ENCODE data around the gene POGK. TPM values are rescaled to one million over a fixed set of nuclear protein-coding genes. Genes with fewer than 3 reads are reported as not detected.
"Not testable (repeated sequence)": the region's sequence is repeated elsewhere in the genome, so short reads cannot be mapped to it uniquely, and the experiment has no call there.

Gene POGK
- total and polyA plus RNA-seq, 10 of the 15 experiments (the other 5 are each of a cell fraction or from before 2014, with no cell fraction given): 5.3 to 34.6 (median 18.7) TPM

DNA sequence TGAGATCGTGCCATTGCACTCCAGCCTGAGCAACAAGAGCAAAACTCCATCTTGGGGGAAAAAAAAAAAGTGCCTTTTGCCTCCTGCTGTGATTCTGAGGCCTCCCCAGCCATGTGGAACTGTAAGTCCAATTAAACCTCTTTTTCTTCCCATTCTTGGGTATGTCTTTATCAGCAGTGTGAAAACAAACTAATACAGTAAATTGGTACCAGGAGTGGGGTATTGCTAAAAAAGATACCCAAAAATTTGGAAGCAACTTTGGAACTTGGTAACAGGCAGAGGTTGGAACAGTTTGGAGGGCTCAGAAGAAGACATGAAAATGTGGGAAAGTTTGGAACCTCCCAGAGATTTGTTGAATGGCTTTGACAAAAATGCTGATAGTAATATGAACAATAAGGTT is 9.5 kb upstream of the POGK start:
- intact Hi-C loops (cut with micrococcal nuclease; ENCODE audit: unreplicated experiment); CTCF ChIA-PET; POLR2A ChIA-PET; ATAC-seq; DNase-seq (ENCODE audit: low read depth, low spot score); BruUV-seq (replicated peaks); H3K9ac ChIP-seq (ENCODE audit: control insufficient read depth, insufficient read depth, low read length); H3K36me3 ChIP-seq (ENCODE audit: control insufficient read depth in 2 of 2, insufficient read depth in 2 of 2, low read length in 1 of 2); H3K27ac ChIP-seq (ENCODE audit: control insufficient read depth, insufficient read depth); H4K20me1 ChIP-seq (ENCODE audit: control insufficient read depth, insufficient read depth); H3K4me2 ChIP-seq (ENCODE audit: control insufficient read depth, insufficient read depth); H3K9me3 ChIP-seq (replicated peaks; ENCODE audit: control insufficient read depth, insufficient read depth, low read length); H3K4me3 ChIP-seq; H3K4me1 ChIP-seq (ENCODE audit: control insufficient read depth, insufficient read depth, low read length); SMC1A ChIA-PET (ENCODE audit: uncharacterized antibody, unreplicated experiment); FAIRE-seq; H3K79me2 ChIP-seq (ENCODE audit: control insufficient read depth, insufficient read depth, low read length); in situ Hi-C loops (cut with MboI); H3K27me3 ChIP-seq (replicated peaks in 1 of 2; ENCODE audit: control insufficient read depth in 2 of 2, insufficient read depth in 2 of 2, low read length in 1 of 2); RAD21 ChIA-PET (ENCODE audit: unreplicated experiment); H2AFZ ChIP-seq (ENCODE audit: control insufficient read depth, low read depth, low read length): not testable (repeated sequence)
- 6% methylated on average over 1 of the region's 1 CpG for WGBS (ENCODE audit: insufficient coverage, insufficient replicate concordance, low lambda C conversion rate, missing lambda C conversion rate)

GRCh38 chr1:166836733-166837132 is 2.5 kb upstream of the POGK start:
- Histone ChIP-seq H3K27ac (ENCODE audit: control insufficient read depth, insufficient read depth) (no peak overlapping the region), H4K20me1 (ENCODE audit: control insufficient read depth, insufficient read depth) (no peaks in the 10 kb centered on the region), H3K9me3 (replicated peaks; ENCODE audit: control insufficient read depth, insufficient read depth, low read length) (no peaks in the 10 kb centered on the region), H2AFZ (ENCODE audit: control insufficient read depth, low read depth, low read length) (no peak overlapping the region), H3K4me3 (no peak overlapping the region), H3K36me3 (ENCODE audit: control insufficient read depth in 2 of 2, insufficient read depth in 2 of 2, low read length in 1 of 2) (peaks cover 0 to 3% of the 10 kb centered on the region in 2 experiments; a peak in 1 of 4 replicates), H3K79me2 (ENCODE audit: control insufficient read depth, insufficient read depth, low read length) (peaks cover 18% of the 10 kb centered on the region), H3K9ac (ENCODE audit: control insufficient read depth, insufficient read depth, low read length) (no peak overlapping the region), H3K4me1 (ENCODE audit: control insufficient read depth, insufficient read depth, low read length) (peaks cover 5% of the 10 kb centered on the region; the same call in 1 of the 2 replicates), H3K27me3 (replicated peaks in 1 of 2; ENCODE audit: control insufficient read depth in 2 of 2, insufficient read depth in 2 of 2, low read length in 1 of 2) (no peaks in the 10 kb centered on the region; a peak in 1 of 4 replicates), H3K4me2 (ENCODE audit: control insufficient read depth, insufficient read depth) (no peak overlapping the region)
- ATAC-seq (no peak), DNase-seq (ENCODE audit: low read depth, low spot score) (no peak), FAIRE-seq (no peak)
- SMC1A ChIA-PET (ENCODE audit: uncharacterized antibody, unreplicated experiment): no interaction called here
- in situ Hi-C loops (cut with MboI): no loop called here
- CTCF ChIA-PET: no interaction called here
- POLR2A ChIA-PET: no interaction called here
- no TSS peak for BruUV-seq (replicated peaks)
- intact Hi-C loops (cut with micrococcal nuclease; ENCODE audit: unreplicated experiment): no loop called here
- RAD21 ChIA-PET (ENCODE audit: unreplicated experiment): no interaction called here
- WGBS (ENCODE audit: insufficient coverage, insufficient replicate concordance, low lambda C conversion rate, missing lambda C conversion rate): 99% methylated on average over 4 of the region's 4 CpGs
- no peak for TF ChIP-seq PML (IDR thresholded peaks at IDR 0.05; ENCODE audit: low read length)
- TF ChIP-seq SIX5 (IDR thresholded peaks at IDR 0.05; ENCODE audit: low read depth, low read length, severe bottlenecking): no peak
- TF ChIP-seq, protein P1, sequence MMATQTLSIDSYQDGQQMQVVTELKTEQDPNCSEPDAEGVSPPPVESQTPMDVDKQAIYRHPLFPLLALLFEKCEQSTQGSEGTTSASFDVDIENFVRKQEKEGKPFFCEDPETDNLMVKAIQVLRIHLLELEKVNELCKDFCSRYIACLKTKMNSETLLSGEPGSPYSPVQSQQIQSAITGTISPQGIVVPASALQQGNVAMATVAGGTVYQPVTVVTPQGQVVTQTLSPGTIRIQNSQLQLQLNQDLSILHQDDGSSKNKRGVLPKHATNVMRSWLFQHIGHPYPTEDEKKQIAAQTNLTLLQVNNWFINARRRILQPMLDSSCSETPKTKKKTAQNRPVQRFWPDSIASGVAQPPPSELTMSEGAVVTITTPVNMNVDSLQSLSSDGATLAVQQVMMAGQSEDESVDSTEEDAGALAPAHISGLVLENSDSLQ (IDR thresholded peaks at IDR 0.05): no peak
- no peak for TF ChIP-seq CREB1 (IDR thresholded peaks at IDR 0.05; ENCODE audit: low read depth)
- TF ChIP-seq POU2F2 (IDR thresholded peaks at IDR 0.05; ENCODE audit: borderline replicate concordance, low read depth, low read length): no peak
- TF ChIP-seq HDAC2 (IDR thresholded peaks at IDR 0.05): no peak
- no peak for TF ChIP-seq POLR2A (IDR thresholded peaks at IDR 0.05; ENCODE audit: low read depth, low read length)
- TF ChIP-seq, protein P2, sequence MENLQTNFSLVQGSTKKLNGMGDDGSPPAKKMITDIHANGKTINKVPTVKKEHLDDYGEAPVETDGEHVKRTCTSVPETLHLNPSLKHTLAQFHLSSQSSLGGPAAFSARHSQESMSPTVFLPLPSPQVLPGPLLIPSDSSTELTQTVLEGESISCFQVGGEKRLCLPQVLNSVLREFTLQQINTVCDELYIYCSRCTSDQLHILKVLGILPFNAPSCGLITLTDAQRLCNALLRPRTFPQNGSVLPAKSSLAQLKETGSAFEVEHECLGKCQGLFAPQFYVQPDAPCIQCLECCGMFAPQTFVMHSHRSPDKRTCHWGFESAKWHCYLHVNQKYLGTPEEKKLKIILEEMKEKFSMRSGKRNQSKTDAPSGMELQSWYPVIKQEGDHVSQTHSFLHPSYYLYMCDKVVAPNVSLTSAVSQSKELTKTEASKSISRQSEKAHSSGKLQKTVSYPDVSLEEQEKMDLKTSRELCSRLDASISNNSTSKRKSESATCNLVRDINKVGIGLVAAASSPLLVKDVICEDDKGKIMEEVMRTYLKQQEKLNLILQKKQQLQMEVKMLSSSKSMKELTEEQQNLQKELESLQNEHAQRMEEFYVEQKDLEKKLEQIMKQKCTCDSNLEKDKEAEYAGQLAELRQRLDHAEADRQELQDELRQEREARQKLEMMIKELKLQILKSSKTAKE (IDR thresholded peaks at IDR 0.05; ENCODE audit: low read depth, poor library complexity, severe bottlenecking): no peak
- TF ChIP-seq ELK1 (IDR thresholded peaks at IDR 0.05; ENCODE audit: low read depth, low read length): no peak
- no peak for TF ChIP-seq BRCA1 (IDR thresholded peaks at IDR 0.05; ENCODE audit: low read depth, low read length)
- no peak for TF ChIP-seq RBBP5 (conservative IDR thresholded peaks at IDR 0.05)
- TF ChIP-seq POLR2AphosphoS5 (IDR thresholded peaks at IDR 0.05; ENCODE audit: low read length): no peak
- no peak for TF ChIP-seq ESRRA (IDR thresholded peaks at IDR 0.05; ENCODE audit: low read length)
- no peak for TF ChIP-seq BCL11A (IDR thresholded peaks at IDR 0.05; ENCODE audit: low read depth, low read length)
- no peak for TF ChIP-seq EZH2 (IDR thresholded peaks at IDR 0.05; ENCODE audit: borderline replicate concordance, control insufficient read depth, low read depth, low read length)
- no peak for TF ChIP-seq PAX5 (IDR thresholded peaks at IDR 0.05; ENCODE audit: borderline replicate concordance, low read depth, low read length)
- no peak for TF ChIP-seq NR2F1 (conservative IDR thresholded peaks at IDR 0.05)
